Liver (tissue), 9 donors: ENCODE results near the gene DKKL1. TPM values are rescaled to one million over a fixed set of nuclear protein-coding genes. Genes with fewer than 3 reads are reported as not detected.
A peak's percentile ranks its signal among the peaks of the same experiment; 100 is the strongest.

ENCODE experiments used
- DNase-seq: peaks from one replicate; pipeline ENCODE4 v3.0.0-alpha.2; 2017; ENCODE audit warnings: low spot score
- H3K27ac ChIP-seq, 2 donors: one replicate each; pipeline ENCODE4 v1.7.0; 2013; ENCODE audit warnings: inconsistent platforms in 2 of 2, low read length in 2 of 2, control low read depth in 1 of 2, low read depth in 1 of 2, mild to moderate bottlenecking in 1 of 2
- H3K27me3 ChIP-seq, 4 donors: one replicate each; pipeline versions ENCODE4 v1.6.1 to v1.7.0; 2013; ENCODE audit warnings: low read length in 3 of 4, inconsistent platforms in 1 of 4, mild to moderate bottlenecking in 1 of 4, moderate library complexity in 1 of 4; ENCODE audit not compliant: control insufficient read depth in 4 of 4, insufficient read depth in 4 of 4
- H3K36me3 ChIP-seq, 4 donors: one replicate each; pipeline versions ENCODE4 v1.6.1 to v1.7.0; 2013; ENCODE audit warnings: low read length in 3 of 4, mild to moderate bottlenecking in 3 of 4, low read depth in 1 of 4, moderate library complexity in 1 of 4; ENCODE audit not compliant: control insufficient read depth in 4 of 4, insufficient read depth in 3 of 4
- H3K4me1 ChIP-seq, 4 donors: one replicate each; pipeline versions ENCODE4 v1.6.1 to v1.7.0; 2013; ENCODE audit warnings: low read length in 3 of 4, mild to moderate bottlenecking in 3 of 4, moderate library complexity in 1 of 4; ENCODE audit not compliant: control insufficient read depth in 4 of 4, insufficient read depth in 4 of 4
- H3K4me3 ChIP-seq, 3 donors: one replicate each; pipeline versions ENCODE4 v1.6.1 to v1.7.0; 2013; ENCODE audit warnings: low read length in 3 of 3, control low read depth in 1 of 3, low read depth in 1 of 3, mild to moderate bottlenecking in 1 of 3
- H3K9ac ChIP-seq, 2 donors: one replicate each; pipeline ENCODE4 v1.7.0; 2013; ENCODE audit warnings: low read length in 2 of 2, mild to moderate bottlenecking in 2 of 2, moderate library complexity in 2 of 2, control low read depth in 1 of 2, low read depth in 1 of 2
- H3K9me3 ChIP-seq, 4 donors: one replicate each; pipeline versions ENCODE4 v1.6.1 to v1.7.0; 2013; ENCODE audit warnings: low read length in 3 of 4; ENCODE audit not compliant: control insufficient read depth in 4 of 4
- EGR1 ChIP-seq, 2 donors: IDR thresholded peaks; 2 replicates each; pipeline ENCODE4 v1.6.1; 2016 to 2018; ENCODE audit warnings: antibody characterized with exemption in 2 of 2, low read depth in 2 of 2
- FOXA1 ChIP-seq: IDR thresholded peaks from 2 replicates; pipeline ENCODE4 v1.6.1; 2016; ENCODE audit warnings: antibody characterized with exemption
- FOXA2 ChIP-seq: IDR thresholded peaks from 2 replicates; pipeline ENCODE4 v1.6.1; 2016; ENCODE audit warnings: antibody characterized with exemption
- GABPA ChIP-seq, 2 donors: IDR thresholded peaks in 1 of 2; conservative IDR thresholded peaks in 1 of 2; 2 replicates each; pipeline ENCODE4 v1.6.1; 2016; ENCODE audit warnings: antibody characterized with exemption in 2 of 2, mild to moderate bottlenecking in 1 of 2, moderate library complexity in 1 of 2
- HNF4A ChIP-seq, 2 donors: conservative IDR thresholded peaks; 2 replicates each; pipeline ENCODE4 v1.6.1; 2016; ENCODE audit warnings: antibody characterized with exemption in 2 of 2, mild to moderate bottlenecking in 2 of 2
- HNF4G ChIP-seq: IDR thresholded peaks from 2 replicates; pipeline ENCODE4 v1.6.1; 2016; ENCODE audit warnings: antibody characterized with exemption
- JUND ChIP-seq, 2 donors: IDR thresholded peaks; 2 replicates each; pipeline ENCODE4 v1.6.1; 2016; ENCODE audit warnings: antibody characterized with exemption in 2 of 2
- NR2F2 ChIP-seq: IDR thresholded peaks from 2 replicates; pipeline ENCODE4 v1.6.1; 2016; ENCODE audit warnings: antibody characterized with exemption
- RXRA ChIP-seq, 2 donors: IDR thresholded peaks; 2 replicates each; pipeline ENCODE4 v1.6.1; 2017 to 2018; ENCODE audit warnings: antibody characterized with exemption in 2 of 2, mild to moderate bottlenecking in 1 of 2
- SP1 ChIP-seq: IDR thresholded peaks from 2 replicates; pipeline ENCODE4 v1.6.1; 2018; ENCODE audit warnings: antibody characterized with exemption, mild to moderate bottlenecking
- TAF1 ChIP-seq: conservative IDR thresholded peaks from 2 replicates; pipeline ENCODE4 v1.6.1; 2016; ENCODE audit warnings: antibody characterized with exemption, mild to moderate bottlenecking
- YY1 ChIP-seq: IDR thresholded peaks from 2 replicates; pipeline ENCODE4 v1.6.1; 2016; ENCODE audit warnings: antibody characterized with exemption, mild to moderate bottlenecking
- WGBS: extraction: QIAGEN DNeasy Blood & Tissue Kit; methylation state at CpG from one replicate; pipeline ENCODE4 v1.1.7; 2013; 5-methylcytosine and 5-hydroxymethylcytosine counted together
- polyA plus RNA-seq, 2 donors: library from polyadenylated mRNA; stranded (reverse) in 1 of 2; unstranded in 1 of 2; fragments of 200-250 nt in 1 of 2; fragments of >200 nt in 1 of 2; fragmentation: Nextera tagmentation in 1 of 2; extraction: Ambion mirVana in 1 of 2; gene quantifications; one replicate each; pipeline versions ENCODE4 v1.2.1 to v1.2.3, GENCODE V29; 2013 to 2015
- total RNA-seq, 2 donors: library from RNA; depleted of rRNA; stranded (reverse); fragments of >200 nt; gene quantifications; one replicate each; pipeline ENCODE4 v1.2.3, GENCODE V29; 2014
- TF ChIP-seq, protein P1 (sequence below): fragments of 150-350 bp; IDR thresholded peaks from 2 replicates; pipeline ENCODE4 v1.5.1; 2017; ENCODE audit warnings: improper control_type of control experiment, low read depth, low read length; ENCODE audit not compliant: missing input control
- TF ChIP-seq, protein P2 (sequence below): IDR thresholded peaks from 2 replicates; pipeline ENCODE4 v1.6.1; 2016; ENCODE audit warnings: antibody characterized with exemption
- donor health status: healthy.
- donor health status: healthy.
- donor health status: healthy.
- donor health status: healthy.
- donor health status: healthy.

DKKL1 gene
- total and polyA plus RNA-seq, 4 donors: 0.14 to 0.16 TPM; not detected in 2

DNA sequence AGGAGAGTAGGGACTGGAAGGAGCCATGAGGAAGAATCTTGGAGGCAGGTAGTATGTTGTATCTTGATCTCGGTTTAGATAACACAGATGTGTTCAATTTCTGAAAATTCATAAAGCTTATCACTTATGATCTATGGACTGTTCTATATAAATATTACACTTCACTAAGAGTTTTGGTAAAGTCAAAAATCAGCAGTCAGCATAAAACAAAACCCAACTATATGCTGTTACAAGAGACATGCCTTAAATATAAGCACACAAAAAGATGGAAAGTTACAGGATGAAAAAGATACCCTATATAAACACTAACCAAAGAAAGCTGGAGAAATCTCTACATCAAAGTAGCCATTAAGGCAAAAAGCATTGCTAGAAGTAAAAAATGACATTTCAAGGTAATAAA is 19.9 kb downstream of the DKKL1 start:
- no peak for TF ChIP-seq YY1
- H3K4me1 ChIP-seq: no peaks in the 10 kb centered on the region
- WGBS: 49% methylated on average over 1 of the region's 1 CpG
- no peak for DNase-seq
- no peak overlapping the region for H3K9ac ChIP-seq
- H3K9me3 ChIP-seq: peaks cover 0 to 2% (median under 1%) of the 10 kb centered on the region in 4 donors
- no peaks in the 10 kb centered on the region for H3K36me3 ChIP-seq
- H3K27ac ChIP-seq: no peak overlapping the region
- no peaks in the 10 kb centered on the region for H3K27me3 ChIP-seq
- H3K4me3 ChIP-seq: no peak overlapping the region

DNA sequence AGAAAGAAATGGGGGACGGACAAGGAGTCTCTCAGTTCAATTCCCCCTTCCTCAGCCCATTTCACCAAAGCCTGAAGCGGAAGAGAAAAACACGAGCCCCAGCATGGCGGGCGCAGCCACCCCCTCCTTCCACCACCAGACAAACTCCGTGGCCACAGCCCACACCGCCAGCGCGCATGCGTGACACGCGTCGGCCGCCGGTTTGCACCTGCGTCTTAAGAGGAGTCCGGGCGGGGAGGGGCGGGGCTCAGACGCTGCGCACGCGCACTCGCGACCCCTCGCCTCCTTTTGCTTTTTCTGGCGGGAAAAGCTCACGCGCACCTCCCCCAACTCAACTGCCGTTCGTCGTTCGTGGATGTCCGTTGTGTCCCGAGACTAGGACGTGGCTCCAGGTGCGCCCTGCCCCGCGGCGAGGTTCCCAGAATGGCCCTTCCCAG is 24.3 kb downstream of the DKKL1 start, which contains the start of gene KASH5:
KASH5 (plus strand) TSS at position 314 of the 437 bp plus-strand sequence. CDS start 2,635 bp downstream, outside the sequence.
- no peaks in the 10 kb centered on the region for H3K4me1 ChIP-seq
- H3K4me3 ChIP-seq: no peak within 1 kb of the TSS
- H3K27me3 ChIP-seq: no peaks in the 10 kb centered on the region
- no peak within 1 kb of the TSS for H3K27ac ChIP-seq
- no peak within 1 kb of the TSS for H3K9ac ChIP-seq
- TF ChIP-seq YY1 (peak; percentile 40), SP1 (no peak)
- 33% methylated on average over 40 of the region's 40 CpGs for WGBS
- H3K36me3 ChIP-seq: no peaks in the 10 kb centered on the region
- DNase-seq: peak; percentile 67
- H3K9me3 ChIP-seq: no peaks in the 10 kb centered on the region

DNA sequence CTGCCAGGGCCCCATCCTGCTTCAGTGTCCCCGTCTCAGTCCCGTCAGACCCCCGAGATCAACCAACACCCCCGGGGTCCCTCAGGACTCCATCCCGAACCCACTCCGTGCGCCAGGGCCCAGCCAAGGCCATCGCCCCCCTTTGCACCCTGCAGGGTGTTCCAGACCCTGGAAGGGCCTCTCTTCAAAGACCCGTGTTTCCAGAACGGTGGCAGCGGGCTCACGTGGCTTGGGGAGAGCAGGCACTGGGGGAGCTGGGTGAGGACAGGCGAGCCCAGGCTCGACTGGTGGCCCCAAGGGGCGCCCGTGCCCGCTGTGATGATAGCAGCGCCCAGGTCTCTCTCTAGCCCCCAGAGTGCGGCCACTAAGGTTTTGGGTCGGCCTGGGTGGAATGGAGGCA is 25.7 kb downstream of the DKKL1 start:
- Histone ChIP-seq H3K27ac (no peak overlapping the region), H3K27me3 (no peaks in the 10 kb centered on the region), H3K9ac (no peak overlapping the region), H3K36me3 (no peaks in the 10 kb centered on the region), H3K4me3 (no peak overlapping the region), H3K9me3 (no peaks in the 10 kb centered on the region), H3K4me1 (no peaks in the 10 kb centered on the region)
- no peak for DNase-seq
- 90% methylated on average over 20 of the region's 20 CpGs for WGBS
- TF ChIP-seq JUND (IDR thresholded peaks at IDR 0.05): no peak
- no peak for TF ChIP-seq YY1
- no peak for TF ChIP-seq SP1
- no peak for TF ChIP-seq RXRA (IDR thresholded peaks at IDR 0.05)
- no peak for TF ChIP-seq NR2F2
- TF ChIP-seq, protein P1, sequence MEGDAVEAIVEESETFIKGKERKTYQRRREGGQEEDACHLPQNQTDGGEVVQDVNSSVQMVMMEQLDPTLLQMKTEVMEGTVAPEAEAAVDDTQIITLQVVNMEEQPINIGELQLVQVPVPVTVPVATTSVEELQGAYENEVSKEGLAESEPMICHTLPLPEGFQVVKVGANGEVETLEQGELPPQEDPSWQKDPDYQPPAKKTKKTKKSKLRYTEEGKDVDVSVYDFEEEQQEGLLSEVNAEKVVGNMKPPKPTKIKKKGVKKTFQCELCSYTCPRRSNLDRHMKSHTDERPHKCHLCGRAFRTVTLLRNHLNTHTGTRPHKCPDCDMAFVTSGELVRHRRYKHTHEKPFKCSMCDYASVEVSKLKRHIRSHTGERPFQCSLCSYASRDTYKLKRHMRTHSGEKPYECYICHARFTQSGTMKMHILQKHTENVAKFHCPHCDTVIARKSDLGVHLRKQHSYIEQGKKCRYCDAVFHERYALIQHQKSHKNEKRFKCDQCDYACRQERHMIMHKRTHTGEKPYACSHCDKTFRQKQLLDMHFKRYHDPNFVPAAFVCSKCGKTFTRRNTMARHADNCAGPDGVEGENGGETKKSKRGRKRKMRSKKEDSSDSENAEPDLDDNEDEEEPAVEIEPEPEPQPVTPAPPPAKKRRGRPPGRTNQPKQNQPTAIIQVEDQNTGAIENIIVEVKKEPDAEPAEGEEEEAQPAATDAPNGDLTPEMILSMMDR: no peak

DNA sequence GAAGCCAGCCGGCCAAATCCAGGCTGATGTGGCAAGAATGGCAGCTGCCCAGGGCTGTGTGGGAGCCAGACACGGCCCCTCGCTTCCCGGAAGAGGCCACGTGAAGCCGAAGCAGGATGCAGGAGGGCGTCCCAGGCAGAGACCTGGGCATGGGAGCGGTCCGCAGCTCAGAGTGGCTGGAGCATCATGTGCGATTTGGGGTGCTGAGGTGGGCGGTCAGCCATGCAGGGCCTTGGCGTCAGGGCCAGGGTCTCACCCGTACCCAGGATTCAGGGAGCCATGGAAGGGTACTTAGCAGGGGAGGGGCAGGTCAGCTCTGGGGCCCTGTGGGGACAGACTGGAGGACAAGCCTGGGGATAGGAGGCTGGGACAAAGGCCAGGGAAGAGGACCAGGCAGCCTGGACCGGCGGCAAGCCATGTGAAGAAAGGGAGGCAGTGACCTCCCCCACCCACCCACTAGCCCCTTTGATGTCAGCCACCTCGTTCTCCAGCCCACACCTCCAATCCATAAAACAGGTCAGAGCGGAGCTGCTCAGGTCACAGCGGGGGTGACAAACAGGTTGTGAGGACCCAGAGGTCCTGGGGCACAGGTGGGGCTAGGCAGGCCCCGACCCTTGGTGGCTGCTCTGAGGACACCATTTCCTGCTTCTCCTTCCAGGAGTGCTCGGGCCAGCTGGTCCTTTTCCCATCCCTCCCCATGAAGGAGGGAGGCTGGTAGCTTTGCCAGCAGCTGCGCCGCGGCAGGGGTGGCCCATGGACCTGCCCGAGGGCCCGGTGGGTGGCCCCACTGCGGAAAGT is 26.7 kb downstream of the DKKL1 start:
- no peak for DNase-seq
- WGBS: 64% methylated on average over 26 of the region's 26 CpGs
- no peak overlapping the region for H3K9ac ChIP-seq
- no peak overlapping the region for H3K27ac ChIP-seq
- H3K4me1 ChIP-seq: no peaks in the 10 kb centered on the region
- H3K27me3 ChIP-seq: no peaks in the 10 kb centered on the region
- no peaks in the 10 kb centered on the region for H3K9me3 ChIP-seq
- H3K36me3 ChIP-seq: no peaks in the 10 kb centered on the region
- TF ChIP-seq NR2F2: no peak
- no peak for TF ChIP-seq HNF4A (conservative IDR thresholded peaks at IDR 0.05)
- no peak for TF ChIP-seq EGR1 (IDR thresholded peaks at IDR 0.05; ENCODE audit: low read depth in 2 of 2)
- no peak for TF ChIP-seq RXRA (IDR thresholded peaks at IDR 0.05)
- no peak for TF ChIP-seq SP1
- TF ChIP-seq TAF1: no peak
- no peak for TF ChIP-seq GABPA (IDR thresholded peaks at IDR 0.05 in 1 of 2, conservative IDR thresholded peaks at IDR 0.05 in 1 of 2)
- no peak for TF ChIP-seq FOXA1
- no peak for TF ChIP-seq HNF4G
- no peak for TF ChIP-seq FOXA2
- TF ChIP-seq, protein P2, sequence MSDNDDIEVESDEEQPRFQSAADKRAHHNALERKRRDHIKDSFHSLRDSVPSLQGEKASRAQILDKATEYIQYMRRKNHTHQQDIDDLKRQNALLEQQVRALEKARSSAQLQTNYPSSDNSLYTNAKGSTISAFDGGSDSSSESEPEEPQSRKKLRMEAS: no peak
- TF ChIP-seq, protein P1: no peak
- H3K4me3 ChIP-seq: no peak overlapping the region
